ENCODE results near the gene NDUFS6. TPM values are rescaled to one million over a fixed set of nuclear protein-coding genes. Genes with fewer than 3 reads are reported as not detected.

Gene NDUFS6
- total RNA-seq, 1 donor from 2014 or later: 21.3 TPM

- no peak for TF ChIP-seq CTCF (IDR thresholded peaks at IDR 0.05)
- ATAC-seq (no peak), DNase-seq (no peak)
- H3K27me3 ChIP-seq (ENCODE audit: low read depth): no peaks in the 10 kb centered on the region
- no peak overlapping the region for H3K4me3 ChIP-seq
- no peaks in the 10 kb centered on the region for H3K4me1 ChIP-seq
- intact Hi-C loops (cut with DNase I): no loop called here
- H3K27ac ChIP-seq: no peak overlapping the region
- no peaks in the 10 kb centered on the region for H3K36me3 ChIP-seq
- H3K9me3 ChIP-seq: no peaks in the 10 kb centered on the region
These were observed 22.8 kb upstream of the NDUFS6 start for GRCh38 chr5:1778138-1779020.

GRCh38 chr5:1779021-1779680 lies 22.1 kb upstream of the NDUFS6 start:
- ATAC-seq (no peak), DNase-seq (no peak)
- TF ChIP-seq CTCF (IDR thresholded peaks at IDR 0.05): no peak
- Histone ChIP-seq H3K9me3 (no peaks in the 10 kb centered on the region), H3K27me3 (ENCODE audit: low read depth) (no peaks in the 10 kb centered on the region), H3K27ac (no peak overlapping the region), H3K4me3 (no peak overlapping the region), H3K36me3 (no peaks in the 10 kb centered on the region), H3K4me1 (no peaks in the 10 kb centered on the region)
- intact Hi-C loops (cut with DNase I): no loop called here

- Histone ChIP-seq H3K4me3 (no peak overlapping the region), H3K9me3 (no peaks in the 10 kb centered on the region), H3K27me3 (ENCODE audit: low read depth) (peaks cover 4% of the 10 kb centered on the region), H3K27ac (no peak overlapping the region), H3K4me1 (no peaks in the 10 kb centered on the region), H3K36me3 (no peaks in the 10 kb centered on the region)
- intact Hi-C loops (cut with DNase I): no loop called here
- ATAC-seq (no peak), DNase-seq (no peak)
- TF ChIP-seq CTCF (IDR thresholded peaks at IDR 0.05): no peak
These were observed 21.2 kb upstream of the NDUFS6 start for GRCh38 chr5:1779782-1780613.

- no peak overlapping the region for H3K27ac ChIP-seq
- no peaks in the 10 kb centered on the region for H3K9me3 ChIP-seq
- no peaks in the 10 kb centered on the region for H3K4me1 ChIP-seq
- intact Hi-C loops (cut with DNase I): no loop called here
- H3K27me3 ChIP-seq (ENCODE audit: low read depth): peaks cover 4% of the 10 kb centered on the region
- DNase-seq: no peak
- no peak overlapping the region for H3K4me3 ChIP-seq
- TF ChIP-seq CTCF (IDR thresholded peaks at IDR 0.05): no peak
- H3K36me3 ChIP-seq: no peaks in the 10 kb centered on the region
- no peak for ATAC-seq
These were observed 20.6 kb upstream of the NDUFS6 start for GRCh38 chr5:1780614-1780930.

- TF ChIP-seq CTCF (IDR thresholded peaks at IDR 0.05): no peak
- Histone ChIP-seq H3K4me1 (no peaks in the 10 kb centered on the region), H3K4me3 (no peak overlapping the region), H3K27ac (no peak overlapping the region), H3K27me3 (ENCODE audit: low read depth) (peaks cover 4% of the 10 kb centered on the region), H3K9me3 (no peaks in the 10 kb centered on the region), H3K36me3 (no peaks in the 10 kb centered on the region)
- ATAC-seq (no peak), DNase-seq (no peak)
- intact Hi-C loops (cut with DNase I): no loop called here
These were observed 20.1 kb upstream of the NDUFS6 start for GRCh38 chr5:1781107-1781506.

All from lower lobe of right lung (tissue), 2 donors.